Omental fat pad (tissue), 4 donors: ENCODE results near the gene CCDC148. TPM values are rescaled to one million over a fixed set of nuclear protein-coding genes. Genes with fewer than 3 reads are reported as not detected.
A peak's percentile ranks its signal among the peaks of the same experiment; 100 is the strongest.
"Not testable (repeated sequence)": the region's sequence is repeated elsewhere in the genome, so short reads cannot be mapped to it uniquely, and the experiment has no call there.

Source experiments
- ATAC-seq: fragments of 150-250 bp; one replicate; pipeline ENCODE4 v1.9.1; 2016; ENCODE audit warnings: mild to moderate bottlenecking, moderate library complexity; ENCODE audit not compliant: low FRiP score
- DNase-seq: peaks from one replicate; pipeline ENCODE4 v3.0.0-alpha.2; 2019; ENCODE audit warnings: low spot score
- CTCF ChIP-seq, 3 donors: fragments of 450-650 bp; IDR thresholded peaks; one replicate each; pipeline ENCODE4 v1.5.1; 2016 to 2017; ENCODE audit warnings: antibody characterized with exemption in 3 of 3, mild to moderate bottlenecking in 3 of 3, moderate library complexity in 2 of 3
- total RNA-seq, 4 donors: library from RNA; depleted of rRNA; stranded (reverse); fragments of >200 nt; gene quantifications; one replicate each; pipeline ENCODE4 v1.1.0, GENCODE V29; 2016

CCDC148 gene
- total RNA-seq, 4 donors from 2014 or later = 0.48 TPM; not detected in 3

DNA sequence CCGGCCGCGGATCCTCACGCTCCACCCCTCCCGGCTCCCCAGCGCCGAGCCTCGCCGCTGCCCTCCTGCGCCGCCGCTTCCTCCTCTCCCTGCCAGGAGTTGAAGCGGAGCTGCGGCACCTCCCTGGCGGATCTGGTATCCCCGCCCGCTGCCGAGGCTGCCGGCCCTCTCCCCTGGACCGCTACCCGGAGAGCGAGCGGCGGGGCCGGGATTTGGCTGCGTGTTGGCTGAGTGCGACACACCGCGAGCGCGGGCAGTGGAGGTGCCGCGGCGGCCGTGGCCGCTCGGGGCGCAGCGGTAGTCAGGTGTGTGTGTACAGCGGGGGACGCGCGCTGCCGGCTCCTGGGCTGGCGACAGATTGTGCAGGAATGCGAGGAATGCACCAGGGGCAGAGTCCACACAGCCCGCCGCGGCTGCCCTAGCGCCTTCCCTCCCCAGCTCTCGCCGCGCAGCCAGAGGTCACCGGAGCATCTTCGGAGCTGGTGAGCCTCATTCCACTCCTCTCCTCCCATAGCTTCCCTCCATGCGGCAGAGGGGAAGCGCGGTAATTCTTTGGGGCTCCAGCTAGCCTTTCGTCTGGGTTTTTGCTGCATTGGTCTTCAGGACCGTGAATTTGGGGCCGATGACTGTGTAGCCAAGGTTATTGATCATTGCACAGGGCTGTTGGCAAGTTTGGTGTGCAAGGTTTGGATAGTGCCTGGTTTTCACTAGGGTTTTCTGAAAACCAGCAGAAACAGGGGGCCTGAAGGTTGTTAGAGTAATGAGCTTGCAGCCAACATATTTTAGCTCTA lies 1.5 kb upstream of the CCDC148 start:
- TF ChIP-seq CTCF (IDR thresholded peaks at IDR 0.05) = peak in 1 of 3 donors; percentile 14
- ATAC-seq (peak; percentile 64), DNase-seq (peak; percentile 31)

GRCh38 chr2:158457092-158457825 lies 706 bp upstream of the CCDC148 start:
- no peak for DNase-seq
- ATAC-seq = peak; percentile 49
- no peak for TF ChIP-seq CTCF (IDR thresholded peaks at IDR 0.05)

DNA sequence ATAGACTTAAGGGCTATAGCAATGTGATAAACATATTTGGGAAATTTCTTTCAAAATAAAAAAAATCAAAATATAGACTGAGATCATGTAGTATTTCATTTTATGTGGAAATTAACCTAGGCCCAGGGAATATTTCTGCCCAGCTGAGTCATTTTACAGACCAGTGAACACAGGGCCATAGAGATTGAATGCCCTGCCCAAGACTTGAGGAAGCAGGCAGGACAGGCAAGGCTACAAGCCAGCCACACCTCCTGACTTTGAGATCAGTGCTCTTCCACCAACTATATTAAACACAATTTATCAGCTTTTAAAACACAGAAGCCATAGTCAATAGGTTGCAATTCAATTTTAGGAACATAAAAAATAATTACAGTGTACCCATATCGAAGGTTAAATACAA lies 12.9 kb downstream of the CCDC148 start:
- no peak for TF ChIP-seq CTCF (IDR thresholded peaks at IDR 0.05)
- DNase-seq (no peak), ATAC-seq (no peak)

- not testable (repeated sequence) for ATAC-seq, DNase-seq
These were observed 17.5 kb downstream of the CCDC148 start for GRCh38 chr2:158439062-158439461.

DNA sequence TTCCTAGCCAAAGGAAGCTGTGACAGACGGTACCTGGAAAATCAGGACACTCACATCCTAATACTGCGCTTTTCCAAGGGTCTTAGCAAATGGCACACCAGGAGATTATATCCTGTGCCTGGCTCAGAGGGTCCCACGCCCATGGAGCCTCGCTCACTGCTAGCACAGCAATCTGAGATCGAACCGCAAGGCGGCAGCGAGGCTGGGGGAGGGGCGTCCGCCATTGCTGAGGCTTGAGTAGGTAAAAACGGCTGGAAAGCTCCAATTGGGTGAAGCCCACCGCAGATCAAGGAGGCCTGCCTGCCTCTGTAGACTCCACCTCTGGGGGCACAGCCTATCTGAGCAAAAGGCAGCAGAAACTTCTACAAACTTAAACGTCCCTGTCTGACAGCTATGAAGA lies 22.8 kb downstream of the CCDC148 start:
- DNase-seq, ATAC-seq: not testable (repeated sequence)

GRCh38 chr2:158432117-158432516 lies 24.4 kb downstream of the CCDC148 start:
- no peak for DNase-seq
- no peak for TF ChIP-seq CTCF (IDR thresholded peaks at IDR 0.05)
- ATAC-seq = no peak

GRCh38 chr2:158414538-158414937 lies 42.0 kb downstream of the CCDC148 start:
- TF ChIP-seq CTCF (IDR thresholded peaks at IDR 0.05) = no peak
- DNase-seq = no peak
- ATAC-seq = no peak

DNA sequence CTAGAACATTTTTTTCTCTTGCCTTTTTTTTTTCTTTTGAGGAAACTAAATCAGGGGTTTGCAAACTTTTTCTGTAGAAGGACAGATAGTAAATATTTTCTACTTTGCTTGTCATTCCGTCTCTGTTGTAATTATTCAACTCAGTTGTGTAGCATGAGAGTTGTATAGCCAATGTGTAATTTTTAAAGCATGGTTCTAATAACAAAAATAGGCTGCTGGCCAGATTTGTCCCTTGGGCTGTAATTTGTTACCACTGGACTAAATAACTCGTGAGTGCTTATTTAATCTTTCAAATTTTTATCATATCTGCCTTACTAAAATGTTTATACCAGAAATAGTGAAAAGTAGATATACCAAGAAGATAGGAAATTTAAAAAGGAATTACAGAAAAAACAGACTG lies 43.0 kb downstream of the CCDC148 start:
- no peak for TF ChIP-seq CTCF (IDR thresholded peaks at IDR 0.05)
- DNase-seq (no peak), ATAC-seq (no peak)
